HG03571 (cell line): ENCODE measurements around the gene SLX4IP.
A peak's percentile ranks its signal among the peaks of the same experiment; 100 is the strongest.

Source experiments
- ATAC-seq: cut with Tn5 transposase; IDR thresholded peaks from one replicate; pipeline ENCODE4 v1.9.1; 2021; ENCODE audit not compliant: unreplicated experiment

SLX4IP gene

DNA sequence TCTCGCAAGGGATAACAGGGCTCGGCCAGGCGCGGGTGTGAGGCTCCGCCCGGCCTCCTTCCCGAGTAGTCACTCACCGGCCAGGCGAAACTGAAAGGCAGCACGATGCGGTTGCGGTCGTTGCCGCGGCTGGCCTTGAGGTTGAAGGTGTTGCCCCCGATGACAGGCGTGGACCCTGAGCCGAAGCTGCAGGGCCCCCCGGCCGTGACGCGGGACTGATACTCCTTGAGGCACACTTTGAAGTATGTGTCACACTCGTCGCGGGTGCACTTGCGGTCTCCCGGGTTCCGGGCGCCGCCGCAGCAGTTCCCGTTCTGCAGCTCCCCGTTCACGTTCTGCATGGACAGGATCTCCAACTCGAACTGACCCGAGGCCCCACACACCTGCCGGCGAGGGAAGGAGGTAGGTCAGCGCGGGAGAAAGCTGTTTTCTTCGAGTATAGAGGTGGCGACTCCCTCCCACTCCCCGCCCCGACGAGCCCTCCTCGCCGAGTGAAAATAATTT lies 237.6 kb downstream of the SLX4IP start:
- ATAC-seq, result no peak

DNA sequence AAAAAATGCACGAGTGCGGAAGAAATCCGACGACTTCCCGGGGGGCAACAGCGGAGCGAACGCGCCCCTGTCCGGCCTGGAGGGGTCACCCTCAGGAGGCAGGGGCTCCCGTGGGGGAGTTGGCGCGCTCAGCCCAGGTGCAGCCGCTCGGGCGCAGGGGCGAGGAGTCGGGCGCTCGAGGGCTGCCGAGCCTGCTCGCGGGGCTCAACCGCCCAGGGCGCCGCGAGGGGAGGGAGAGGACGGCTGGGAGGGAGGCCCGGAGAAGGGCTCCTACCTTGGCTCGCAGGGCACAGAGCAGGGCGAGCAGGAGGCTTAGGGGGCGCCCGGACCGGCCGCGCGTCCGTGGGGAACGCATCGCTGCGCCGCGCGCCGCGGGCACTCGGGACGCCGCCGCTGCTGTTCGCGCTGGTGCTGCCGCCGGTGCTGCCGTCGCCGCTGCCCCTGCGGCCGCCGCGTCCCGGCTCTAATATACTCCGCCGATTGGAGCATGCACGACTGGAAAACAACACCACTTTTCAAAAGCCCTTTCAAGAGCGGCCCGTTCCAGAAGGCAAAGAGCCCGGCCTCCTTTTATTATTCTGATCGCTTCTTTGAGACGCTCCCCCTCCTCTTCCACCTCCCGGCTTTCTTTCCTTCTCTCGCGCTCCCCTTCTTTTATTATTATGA lies 238.2 kb downstream of the SLX4IP start:
- ATAC-seq, result no peak

DNA sequence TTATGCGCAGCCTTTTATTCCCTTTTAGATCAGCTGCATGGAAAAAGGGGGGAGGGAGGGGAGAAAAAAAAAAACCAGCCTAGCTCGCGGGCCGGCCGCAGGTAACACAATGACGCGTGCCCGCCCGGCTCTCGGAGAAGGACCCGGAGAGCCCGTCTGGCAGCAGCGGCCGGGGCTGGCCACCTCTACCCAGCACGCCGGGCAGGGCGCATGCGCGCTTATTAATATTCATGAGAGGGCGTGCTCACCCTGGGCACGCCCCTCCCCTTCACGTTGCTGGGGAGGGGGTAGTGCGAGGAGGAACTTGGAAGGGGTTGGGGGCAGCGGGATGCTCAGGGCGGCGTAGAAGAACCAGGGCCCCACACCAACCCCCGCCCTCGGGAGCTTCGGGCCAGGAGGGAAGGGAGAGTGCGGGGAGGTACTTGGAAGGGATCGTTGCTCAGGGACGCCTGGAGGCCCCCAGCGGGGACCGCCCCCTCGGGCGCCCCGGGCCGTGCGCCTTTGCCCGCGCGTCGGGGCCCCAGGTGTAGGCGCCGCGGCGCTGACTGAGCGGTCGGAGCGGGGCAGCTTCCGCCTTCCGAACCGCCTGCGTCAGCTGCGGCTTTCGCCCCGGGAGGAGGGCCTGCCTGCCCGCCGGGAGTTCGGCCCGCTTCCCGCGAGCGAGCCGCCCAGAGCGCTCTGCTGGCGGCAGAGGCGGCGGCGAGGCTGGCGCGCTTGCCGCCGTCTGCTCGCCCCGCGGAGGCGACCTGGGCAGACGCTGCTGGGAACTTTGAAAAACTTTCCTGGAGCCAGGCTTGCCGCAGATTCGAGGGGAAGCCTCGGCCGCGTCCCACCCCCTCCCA lies 239.0 kb downstream of the SLX4IP start, which contains the start of gene JAG1:
Gene JAG1 (minus strand): TSS at position 158 of the 842 bp plus-strand sequence. CDS start 469 bp downstream, outside the sequence.
- ATAC-seq, result peak; percentile 64

DNA sequence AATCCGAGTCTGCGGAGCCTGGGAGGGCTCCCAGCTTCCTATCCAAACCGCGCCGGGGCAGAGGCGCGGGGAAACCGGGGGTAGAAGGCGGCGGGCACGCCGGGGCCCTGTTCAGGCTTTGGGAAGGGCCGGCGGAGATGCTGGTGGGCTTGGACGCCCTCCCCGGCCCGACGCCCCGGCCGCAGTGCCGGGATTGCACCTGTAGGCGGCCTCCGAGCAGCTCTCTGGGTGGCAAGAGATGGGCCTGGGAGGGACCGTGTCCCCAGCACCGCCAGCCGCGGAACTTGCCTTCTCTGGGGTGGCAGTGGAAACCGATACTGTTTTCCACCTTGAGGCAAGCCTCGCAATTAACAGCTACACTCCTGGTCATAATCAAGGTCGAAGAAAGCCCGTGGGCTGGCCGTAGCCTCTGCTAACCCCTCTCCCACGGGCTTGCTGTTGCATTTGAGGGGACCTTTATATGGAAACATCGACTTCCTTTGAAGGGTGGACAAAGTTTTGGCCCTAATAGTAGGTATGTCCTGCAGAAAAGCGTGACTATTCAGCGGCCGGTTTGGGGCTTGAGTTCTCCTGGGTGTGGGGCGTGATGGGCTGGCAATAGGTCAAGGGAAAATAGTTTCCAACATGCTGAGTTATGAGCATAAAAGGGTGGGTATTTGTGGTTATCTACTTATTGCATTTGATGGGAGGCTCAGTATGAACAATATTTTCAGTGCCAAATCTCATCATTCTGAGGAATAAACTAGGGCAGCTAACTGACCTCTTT lies 239.8 kb downstream of the SLX4IP start:
- peak; percentile 37 for ATAC-seq

GRCh38 chr20:10675450-10675848 lies 240.3 kb downstream of the SLX4IP start:
- ATAC-seq, result no peak

GRCh38 chr20:10676518-10676917 lies 241.4 kb downstream of the SLX4IP start:
- ATAC-seq, result no peak
